Karpas-422 (cell line): Measurements from ENCODE around the gene TSPAN13. TPM values are rescaled to one million over a fixed set of nuclear protein-coding genes. Genes with fewer than 3 reads are reported as not detected.

Source experiments
- DNase-seq: peaks from one replicate; pipeline ENCODE4 v3.0.0-alpha.2; 2015
- H2AFZ ChIP-seq: fragments of 200-600 bp; sonication (generic); 2 replicates; pipeline ENCODE4 v1.6.1; 2014; ENCODE audit warnings: antibody characterized with exemption, low read length, mixed read lengths
- H3K27ac ChIP-seq: fragments of 200-600 bp; sonication (generic); 2 replicates; pipeline ENCODE4 v1.5.1; 2014; ENCODE audit warnings: mild to moderate bottlenecking, low read length, moderate library complexity
- H3K27me3 ChIP-seq: fragments of 200-600 bp; sonication (generic); 2 replicates; pipeline ENCODE4 v1.6.1; 2014; ENCODE audit warnings: low read length, mixed read lengths
- H3K36me3 ChIP-seq: fragments of 200-600 bp; sonication (generic); 2 replicates; pipeline ENCODE4 v1.6.1; 2014; ENCODE audit warnings: low read length, mixed read lengths; ENCODE audit not compliant: insufficient read depth
- H3K4me1 ChIP-seq: fragments of 200-600 bp; sonication (generic); 2 replicates; pipeline ENCODE4 v1.6.1; 2014; ENCODE audit warnings: mild to moderate bottlenecking, low read length, mixed read lengths
- H3K4me2 ChIP-seq: fragments of 200-600 bp; sonication (generic); 2 replicates; pipeline ENCODE4 v1.6.1; 2014; ENCODE audit warnings: low read length, low read depth, mild to moderate bottlenecking; ENCODE audit not compliant: poor library complexity, severe bottlenecking
- H3K4me3 ChIP-seq: fragments of 200-600 bp; sonication (generic); 2 replicates; pipeline ENCODE4 v1.5.1; 2014; ENCODE audit warnings: mild to moderate bottlenecking, antibody characterized with exemption, low read length, mixed read lengths
- H3K79me2 ChIP-seq: fragments of 200-600 bp; sonication (generic); 2 replicates; pipeline ENCODE4 v1.6.1; 2014; ENCODE audit warnings: mild to moderate bottlenecking, low read length, mixed read lengths
- H3K9ac ChIP-seq: fragments of 200-600 bp; sonication (generic); 2 replicates; pipeline ENCODE4 v1.6.0; 2014; ENCODE audit warnings: low read length
- H3K9me2 ChIP-seq: fragments of 200-600 bp; sonication (generic), shearing (Covaris generic); replicated peaks from 2 replicates; pipeline ENCODE4 v1.6.0; 2014; ENCODE audit warnings: mild to moderate bottlenecking, low read length, moderate library complexity; ENCODE audit not compliant: insufficient read depth
- H3K9me3 ChIP-seq: fragments of 300-700, 200-600 bp; sonication (generic); 2 replicates; pipeline ENCODE4 v1.6.1; 2014; ENCODE audit warnings: low read length, mixed read lengths
- H4K20me1 ChIP-seq: fragments of 200-600 bp; sonication (generic); 2 replicates; pipeline ENCODE4 v1.6.1; 2014; ENCODE audit warnings: mild to moderate bottlenecking, antibody characterized with exemption, low read length, low read depth; ENCODE audit not compliant: insufficient read depth
- total RNA-seq: library from RNA; depleted of rRNA; stranded (reverse); fragments of >200 nt; shearing (Covaris generic); gene quantifications from 2 replicates; pipeline ENCODE4 v1.2.3, GENCODE V29; 2014; ENCODE audit warnings: low replicate concordance

The TSPAN13 gene
- total RNA-seq, 1 experiment from 2014 or later, result 4.2 TPM

DNA sequence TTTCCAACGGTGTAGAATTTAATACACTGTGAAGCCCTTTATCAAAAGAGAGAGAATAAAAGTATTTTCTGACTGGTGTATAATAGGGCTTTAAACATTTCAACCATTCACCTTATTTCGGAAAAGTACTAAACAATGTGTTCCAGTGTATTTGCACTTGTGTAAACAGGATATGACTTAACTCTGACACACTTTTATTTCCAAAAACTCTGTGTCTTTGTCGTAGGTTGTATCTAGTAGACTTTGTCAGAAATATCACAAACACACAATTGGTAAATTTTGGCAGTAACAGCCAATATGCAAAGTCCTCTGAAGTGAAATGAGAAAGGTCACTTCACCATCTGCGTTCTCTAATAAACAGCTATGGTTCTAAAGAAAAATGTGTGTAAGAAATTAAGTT is 10.3 kb upstream of the TSPAN13 start:
- H3K27ac ChIP-seq, result no peak overlapping the region
- no peak overlapping the region for H3K4me3 ChIP-seq
- no peaks in the 10 kb centered on the region for H3K9me3 ChIP-seq
- no peaks in the 10 kb centered on the region for H3K9me2 ChIP-seq
- no peak overlapping the region for H3K4me2 ChIP-seq
- no peaks in the 10 kb centered on the region for H3K27me3 ChIP-seq
- no peak for DNase-seq
- H3K9ac ChIP-seq, result no peak overlapping the region
- H2AFZ ChIP-seq, result no peak overlapping the region
- H3K79me2 ChIP-seq, result no peaks in the 10 kb centered on the region
- no peaks in the 10 kb centered on the region for H3K4me1 ChIP-seq
- H3K36me3 ChIP-seq, result no peaks in the 10 kb centered on the region
- no peaks in the 10 kb centered on the region for H4K20me1 ChIP-seq

- no peaks in the 10 kb centered on the region for H4K20me1 ChIP-seq
- H3K4me3 ChIP-seq, result no peak overlapping the region
- H3K27me3 ChIP-seq, result no peaks in the 10 kb centered on the region
- no peaks in the 10 kb centered on the region for H3K4me1 ChIP-seq
- H2AFZ ChIP-seq, result no peak overlapping the region
- H3K9me3 ChIP-seq, result no peaks in the 10 kb centered on the region
- no peak overlapping the region for H3K9ac ChIP-seq
- H3K9me2 ChIP-seq, result no peaks in the 10 kb centered on the region
- DNase-seq, result no peak
- H3K79me2 ChIP-seq, result no peaks in the 10 kb centered on the region
- H3K27ac ChIP-seq, result no peak overlapping the region
- H3K36me3 ChIP-seq, result no peaks in the 10 kb centered on the region
- H3K4me2 ChIP-seq, result no peak overlapping the region
These were observed 8.9 kb upstream of the TSPAN13 start for GRCh38 chr7:16744518-16745250.

DNA sequence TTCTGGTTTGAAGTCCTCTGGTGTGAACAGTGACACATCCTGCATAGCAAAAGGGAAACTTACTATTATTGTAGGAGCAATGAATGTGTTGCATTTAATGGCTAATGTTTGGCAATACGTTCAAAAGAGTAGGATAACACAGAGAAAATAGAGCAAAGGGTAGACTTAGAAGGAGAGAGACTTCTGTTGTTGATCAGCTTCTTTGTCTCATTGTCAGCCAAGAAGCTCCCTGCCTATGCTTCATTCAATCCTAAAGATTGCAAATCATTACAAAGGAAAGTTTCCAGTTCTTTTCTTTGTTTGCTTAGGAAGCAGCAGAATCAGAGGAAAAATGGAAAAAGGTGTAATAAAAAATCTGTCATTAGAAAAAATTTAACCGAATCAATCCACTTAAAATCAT is 7.9 kb upstream of the TSPAN13 start:
- Histone ChIP-seq H3K4me3 (no peak overlapping the region), H3K9me3 (no peaks in the 10 kb centered on the region), H4K20me1 (no peaks in the 10 kb centered on the region), H2AFZ (no peak overlapping the region), H3K36me3 (no peaks in the 10 kb centered on the region), H3K4me1 (no peaks in the 10 kb centered on the region), H3K4me2 (no peak overlapping the region), H3K9me2 (no peaks in the 10 kb centered on the region), H3K9ac (no peak overlapping the region), H3K27me3 (no peaks in the 10 kb centered on the region), H3K27ac (no peak overlapping the region), H3K79me2 (no peaks in the 10 kb centered on the region)
- DNase-seq, result no peak

GRCh38 chr7:16747102-16747501 is 6.5 kb upstream of the TSPAN13 start:
- Histone ChIP-seq H3K27ac (no peak overlapping the region), H3K9me2 (no peaks in the 10 kb centered on the region), H3K4me1 (no peaks in the 10 kb centered on the region), H3K4me2 (no peak overlapping the region), H3K9ac (no peak overlapping the region), H3K27me3 (no peaks in the 10 kb centered on the region), H2AFZ (no peak overlapping the region), H3K4me3 (no peak overlapping the region), H3K36me3 (no peaks in the 10 kb centered on the region), H4K20me1 (no peaks in the 10 kb centered on the region), H3K9me3 (no peaks in the 10 kb centered on the region), H3K79me2 (no peaks in the 10 kb centered on the region)
- no peak for DNase-seq

GRCh38 chr7:16753932-16754855 is 639 bp downstream of the TSPAN13 start:
- H3K9ac ChIP-seq, result peak overlapping the region; percentile 60
- no peaks in the 10 kb centered on the region for H3K9me2 ChIP-seq
- H2AFZ ChIP-seq, result peak overlapping the region; percentile 60; the same call in 1 of the 2 replicates
- no peak for DNase-seq
- H3K4me1 ChIP-seq, result peaks cover 15% of the 10 kb centered on the region
- H3K27me3 ChIP-seq, result no peaks in the 10 kb centered on the region
- peak overlapping the region; percentile 96 for H3K4me2 ChIP-seq
- no peaks in the 10 kb centered on the region for H3K9me3 ChIP-seq
- H3K27ac ChIP-seq, result no peak overlapping the region
- H3K36me3 ChIP-seq, result no peaks in the 10 kb centered on the region
- no peaks in the 10 kb centered on the region; the same call in 1 of the 2 replicates for H4K20me1 ChIP-seq
- H3K4me3 ChIP-seq, result peak overlapping the region; percentile 72
- H3K79me2 ChIP-seq, result no peaks in the 10 kb centered on the region

DNA sequence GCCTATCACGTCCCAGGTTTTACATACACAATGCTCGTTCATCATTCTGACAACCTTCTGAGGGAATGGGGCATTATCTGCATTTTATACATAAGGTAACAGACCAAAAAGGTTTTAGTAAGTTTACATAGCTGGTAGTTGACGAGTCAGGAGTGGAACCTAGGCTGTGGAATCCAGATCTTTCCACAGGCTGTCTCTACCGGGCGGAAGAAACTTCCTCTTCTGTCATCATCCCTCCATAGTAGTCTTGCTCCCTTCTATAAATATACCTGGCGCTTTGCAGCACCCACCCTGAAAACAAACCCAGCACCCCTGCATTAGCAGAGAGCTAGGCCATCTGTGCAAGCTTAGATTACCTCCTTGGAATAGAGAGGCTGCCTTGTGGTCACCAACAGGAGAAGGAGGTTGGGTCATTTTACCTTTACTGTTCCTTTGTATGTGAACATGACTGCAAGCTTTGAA is 1.3 kb downstream of the TSPAN13 start:
- Histone ChIP-seq H4K20me1 (no peaks in the 10 kb centered on the region; the same call in 1 of the 2 replicates), H3K9ac (no peak overlapping the region), H2AFZ (no peak overlapping the region), H3K9me2 (no peaks in the 10 kb centered on the region), H3K4me1 (peaks cover 15% of the 10 kb centered on the region), H3K27ac (no peak overlapping the region), H3K79me2 (no peaks in the 10 kb centered on the region), H3K36me3 (no peaks in the 10 kb centered on the region), H3K4me2 (peak overlapping the region; percentile 96), H3K9me3 (no peaks in the 10 kb centered on the region), H3K4me3 (no peak overlapping the region; the same call in 1 of the 2 replicates), H3K27me3 (no peaks in the 10 kb centered on the region)
- no peak for DNase-seq

DNA sequence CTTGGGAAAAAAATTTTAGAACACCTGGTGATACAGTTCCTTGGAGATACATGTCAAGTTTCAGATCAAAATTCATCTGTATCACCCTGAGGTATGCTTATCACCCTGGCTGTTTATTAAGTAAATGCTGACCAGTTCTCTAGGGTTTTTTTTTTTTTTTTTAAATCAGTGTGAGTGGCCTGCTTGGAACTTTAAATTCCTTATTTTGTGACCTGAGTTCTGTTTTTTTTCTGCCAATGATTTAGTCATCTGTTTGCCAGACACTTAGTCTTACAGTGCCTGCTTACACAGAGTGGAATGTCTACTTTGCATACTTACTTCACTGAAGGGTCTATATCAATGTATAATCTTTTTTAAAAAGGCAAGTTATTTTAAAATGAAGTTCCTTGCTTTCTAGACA is 1.8 kb downstream of the TSPAN13 start:
- no peak overlapping the region for H3K27ac ChIP-seq
- H3K4me1 ChIP-seq, result peaks cover 15% of the 10 kb centered on the region
- no peak overlapping the region for H3K4me2 ChIP-seq
- H3K9me2 ChIP-seq, result no peaks in the 10 kb centered on the region
- no peak for DNase-seq
- H3K9me3 ChIP-seq, result no peaks in the 10 kb centered on the region
- no peaks in the 10 kb centered on the region for H3K79me2 ChIP-seq
- no peak overlapping the region for H2AFZ ChIP-seq
- no peaks in the 10 kb centered on the region for H3K36me3 ChIP-seq
- no peak overlapping the region for H3K4me3 ChIP-seq
- no peaks in the 10 kb centered on the region; the same call in 1 of the 2 replicates for H4K20me1 ChIP-seq
- H3K27me3 ChIP-seq, result no peaks in the 10 kb centered on the region
- no peak overlapping the region for H3K9ac ChIP-seq

GRCh38 chr7:16758036-16758435 is 4.5 kb downstream of the TSPAN13 start:
- Histone ChIP-seq H3K9me2 (no peaks in the 10 kb centered on the region), H2AFZ (no peak overlapping the region), H3K27me3 (no peaks in the 10 kb centered on the region), H3K4me2 (no peak overlapping the region), H3K9me3 (no peaks in the 10 kb centered on the region), H3K9ac (no peak overlapping the region), H3K27ac (no peak overlapping the region), H3K4me3 (no peak overlapping the region), H3K79me2 (no peaks in the 10 kb centered on the region), H3K36me3 (no peaks in the 10 kb centered on the region), H3K4me1 (peaks cover 14% of the 10 kb centered on the region), H4K20me1 (no peaks in the 10 kb centered on the region; the same call in 1 of the 2 replicates)
- no peak for DNase-seq
